ENCODE measurements around the gene SLC6A12. TPM values are rescaled to one million over a fixed set of nuclear protein-coding genes. Genes with fewer than 3 reads are reported as not detected.
"Not testable (repeated sequence)": the region's sequence is repeated elsewhere in the genome, so short reads cannot be mapped to it uniquely, and the experiment has no call there.

Gene SLC6A12
- total and polyA plus RNA-seq, 4 experiments from 2014 or later: 0.33 to 0.49 TPM; not detected in 2

- H3K36me3 Mint-ChIP-seq: no peaks in the 10 kb centered on the region
- no peak overlapping the region for H3K4me3 ChIP-seq (ENCODE audit: low read length in 2 of 2)
- peaks cover 0 to 9% (median 2%) of the 10 kb centered on the region in 4 donors for H3K4me1 Mint-ChIP-seq
- H3K27me3 Mint-ChIP-seq: peaks cover 13 to 28% of the 10 kb centered on the region in 2 donors
- H3K36me3 ChIP-seq (ENCODE audit: insufficient read depth, low read length): no peaks in the 10 kb centered on the region
- H3K4me1 ChIP-seq (ENCODE audit: insufficient read depth, low read length): no peaks in the 10 kb centered on the region
- peak overlapping the region; percentile 74 to 87 (median 80) for H3K4me3 Mint-ChIP-seq
- H3K9me3 ChIP-seq (ENCODE audit: control insufficient read depth in 1 of 2, low read length in 2 of 2): no peaks in the 10 kb centered on the region
- CTCF ChIA-PET (ENCODE audit: partially characterized antibody): no interaction called here
- intact Hi-C loops (cut with micrococcal nuclease): no loop called here
- H3K9me3 Mint-ChIP-seq: peaks cover 0 to 2% (median 0%) of the 10 kb centered on the region in 8 donors
- H3K27ac ChIP-seq (ENCODE audit: low read depth, low read length): no peak overlapping the region
- POLR2A ChIA-PET (ENCODE audit: partially characterized antibody): no interaction called here
- DNase-seq: peak in 4 of 5 donors; percentile 3 to 12 (median 6)
- no peaks in the 10 kb centered on the region for H3K27me3 ChIP-seq (ENCODE audit: insufficient read depth, low read length)
- H3K27ac Mint-ChIP-seq: no peak overlapping the region
These were observed 24.9 kb downstream of the SLC6A12 start for GRCh38 chr12:188910-189621.

DNA sequence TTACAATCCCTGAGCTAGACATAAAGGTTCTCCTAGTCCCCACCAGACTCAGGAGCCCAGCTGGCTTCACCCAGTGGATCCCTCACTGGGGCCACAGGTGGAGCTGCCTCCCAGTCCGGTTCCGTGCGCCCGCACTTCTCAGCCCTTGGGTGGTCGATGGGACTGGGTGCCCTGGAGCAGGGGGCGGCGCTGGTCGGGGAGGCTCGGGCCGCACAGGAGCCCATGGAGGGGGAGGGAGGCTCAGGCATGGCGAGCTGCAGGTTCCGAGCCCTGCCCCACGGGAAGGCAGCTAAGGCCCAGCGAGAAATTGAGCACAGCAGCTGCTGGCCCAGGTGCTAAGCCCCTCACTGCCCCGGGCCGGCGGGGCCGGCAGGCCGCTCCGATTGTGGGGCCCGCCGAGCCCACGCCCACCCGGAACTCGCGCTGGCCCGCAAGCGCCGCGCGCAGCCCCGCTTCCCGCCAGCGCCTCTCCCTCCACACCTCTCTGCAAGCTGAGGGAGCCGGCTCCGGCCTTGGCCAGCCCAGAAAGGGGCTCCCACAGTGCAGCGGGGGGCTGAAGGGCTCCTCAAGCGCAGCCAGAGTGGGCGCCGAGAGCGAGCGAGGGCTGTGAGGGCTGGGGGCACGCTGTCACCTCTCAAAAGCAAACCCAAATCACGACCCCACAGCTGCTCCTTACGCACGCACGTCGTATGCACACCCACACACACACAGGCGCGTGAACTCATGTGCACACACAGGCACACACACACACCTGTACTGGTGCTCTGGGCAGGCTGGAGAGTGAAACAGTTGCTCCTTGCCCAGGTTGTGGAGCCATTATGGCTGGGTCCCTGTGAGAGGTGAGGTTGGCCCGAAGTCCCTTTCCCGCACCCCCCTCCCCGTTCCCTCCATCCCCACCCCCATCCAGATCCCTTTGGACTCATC, 25.7 kb downstream of the SLC6A12 start:
- H3K36me3 ChIP-seq (ENCODE audit: insufficient read depth, low read length); H3K36me3 Mint-ChIP-seq; intact Hi-C loops (cut with micrococcal nuclease); H3K9me3 Mint-ChIP-seq; H3K4me3 ChIP-seq (ENCODE audit: low read length in 2 of 2); H3K27me3 ChIP-seq (ENCODE audit: insufficient read depth, low read length); H3K27ac ChIP-seq (ENCODE audit: low read depth, low read length); CTCF ChIA-PET (ENCODE audit: partially characterized antibody); H3K4me1 ChIP-seq (ENCODE audit: insufficient read depth, low read length); POLR2A ChIA-PET (ENCODE audit: partially characterized antibody); H3K27ac Mint-ChIP-seq; H3K4me1 Mint-ChIP-seq; H3K9me3 ChIP-seq (ENCODE audit: control insufficient read depth in 1 of 2, low read length in 2 of 2); DNase-seq: not testable (repeated sequence)
- peaks cover 16 to 31% of the 10 kb centered on the region in 2 donors for H3K27me3 Mint-ChIP-seq
- peak overlapping the region; percentile 74 to 87 (median 80) for H3K4me3 Mint-ChIP-seq

- intact Hi-C loops (cut with micrococcal nuclease): no loop called here
- Mint-ChIP-seq H3K27ac (no peak overlapping the region), H3K4me3 (no peak overlapping the region), H3K9me3 (no peaks in the 10 kb centered on the region), H3K4me1 (peaks cover 0 to 9% (median 2%) of the 10 kb centered on the region in 4 donors), H3K27me3 (peaks cover 14 to 19% of the 10 kb centered on the region in 2 donors), H3K36me3 (no peaks in the 10 kb centered on the region)
- POLR2A ChIA-PET (ENCODE audit: partially characterized antibody): no interaction called here
- no peaks in the 10 kb centered on the region for H3K9me3 ChIP-seq (ENCODE audit: control insufficient read depth in 1 of 2, low read length in 2 of 2)
- no peak for DNase-seq
- CTCF ChIA-PET (ENCODE audit: partially characterized antibody): no interaction called here
- no peak overlapping the region for H3K4me3 ChIP-seq (ENCODE audit: low read length in 2 of 2)
- H3K27ac ChIP-seq (ENCODE audit: low read depth, low read length): no peak overlapping the region
- no peaks in the 10 kb centered on the region for H3K27me3 ChIP-seq (ENCODE audit: insufficient read depth, low read length)
- no peaks in the 10 kb centered on the region for H3K36me3 ChIP-seq (ENCODE audit: insufficient read depth, low read length)
- H3K4me1 ChIP-seq (ENCODE audit: insufficient read depth, low read length): no peaks in the 10 kb centered on the region
These were observed 27.8 kb downstream of the SLC6A12 start for GRCh38 chr12:186006-186625.

DNA sequence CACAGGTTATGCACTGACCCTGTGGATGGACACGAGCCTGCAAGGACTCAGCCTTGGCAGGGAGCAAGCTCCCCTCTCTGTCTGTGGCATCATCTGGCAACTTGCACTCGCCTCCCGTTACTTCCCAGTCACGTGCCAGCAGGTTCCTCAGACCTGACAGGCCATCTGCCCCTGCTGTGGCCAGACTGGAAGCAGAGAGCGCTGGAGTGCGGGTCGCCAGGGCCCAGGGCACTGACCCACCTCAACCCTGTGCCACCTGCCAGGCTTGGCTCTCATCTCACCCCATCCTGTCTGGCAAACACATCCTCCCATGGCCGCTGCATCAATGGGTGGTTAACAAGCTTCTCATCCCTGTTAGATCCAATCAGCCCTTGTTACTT, 28.4 kb downstream of the SLC6A12 start:
- DNase-seq: no peak
- Mint-ChIP-seq H3K27me3 (peaks cover 11 to 18% of the 10 kb centered on the region in 2 donors), H3K36me3 (no peaks in the 10 kb centered on the region), H3K4me3 (no peak overlapping the region), H3K4me1 (peaks cover 0 to 9% (median 2%) of the 10 kb centered on the region in 4 donors), H3K9me3 (no peaks in the 10 kb centered on the region), H3K27ac (no peak overlapping the region)
- Histone ChIP-seq H3K36me3 (ENCODE audit: insufficient read depth, low read length) (no peaks in the 10 kb centered on the region), H3K4me1 (ENCODE audit: insufficient read depth, low read length) (no peaks in the 10 kb centered on the region), H3K9me3 (ENCODE audit: control insufficient read depth in 1 of 2, low read length in 2 of 2) (no peaks in the 10 kb centered on the region), H3K4me3 (ENCODE audit: low read length in 2 of 2) (no peak overlapping the region), H3K27me3 (ENCODE audit: insufficient read depth, low read length) (no peaks in the 10 kb centered on the region), H3K27ac (ENCODE audit: low read depth, low read length) (no peak overlapping the region)
- POLR2A ChIA-PET (ENCODE audit: partially characterized antibody): no interaction called here
- intact Hi-C loops (cut with micrococcal nuclease): no loop called here
- CTCF ChIA-PET (ENCODE audit: partially characterized antibody): no interaction called here

DNA sequence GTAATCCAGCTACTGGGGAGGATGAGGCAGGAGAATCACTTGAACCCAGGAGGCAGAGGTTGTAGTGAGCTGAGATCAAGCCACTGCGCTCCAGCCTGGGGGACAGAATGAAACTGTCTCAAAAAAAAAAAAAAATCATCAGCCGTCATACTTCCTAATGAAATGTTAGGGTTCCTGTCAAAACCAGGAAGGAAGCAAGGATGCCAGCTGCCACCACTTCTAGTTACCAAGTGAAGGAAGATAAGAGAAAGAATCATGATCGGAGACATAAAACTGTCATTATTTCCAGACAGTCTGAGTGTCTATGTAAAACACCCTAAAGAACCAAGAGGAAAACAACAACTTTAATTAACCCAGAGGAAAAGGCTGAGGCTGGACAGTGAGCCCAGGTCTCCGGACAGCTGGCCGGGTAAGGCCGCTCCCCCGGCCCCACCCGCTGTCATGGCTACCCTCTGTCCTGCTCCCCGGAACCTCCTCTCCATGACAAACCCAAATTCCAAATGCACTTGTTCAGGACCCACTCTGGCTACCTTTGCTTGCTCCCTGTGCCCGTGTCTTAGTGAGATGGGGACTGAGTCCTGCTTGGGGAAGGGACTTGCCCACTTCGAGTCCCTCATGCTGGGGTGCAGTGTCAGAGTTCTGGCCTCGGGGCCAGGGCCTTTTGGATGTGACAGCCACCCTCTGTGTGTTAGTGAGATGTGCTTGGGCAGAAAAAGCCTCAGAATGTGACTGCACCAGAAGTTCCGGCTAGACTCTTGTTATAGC, 29.0 kb downstream of the SLC6A12 start:
- no peak overlapping the region for H3K4me3 Mint-ChIP-seq
- no peak for DNase-seq
- peaks cover 1 to 14% (median 6%) of the 10 kb centered on the region in 4 donors for H3K4me1 Mint-ChIP-seq
- Histone ChIP-seq H3K9me3 (ENCODE audit: control insufficient read depth in 1 of 2, low read length in 2 of 2) (no peaks in the 10 kb centered on the region), H3K4me1 (ENCODE audit: insufficient read depth, low read length) (no peaks in the 10 kb centered on the region), H3K4me3 (ENCODE audit: low read length in 2 of 2) (no peak overlapping the region), H3K27me3 (ENCODE audit: insufficient read depth, low read length) (no peaks in the 10 kb centered on the region), H3K27ac (ENCODE audit: low read depth, low read length) (no peak overlapping the region), H3K36me3 (ENCODE audit: insufficient read depth, low read length) (no peaks in the 10 kb centered on the region)
- H3K27me3 Mint-ChIP-seq: peaks cover 11 to 17% of the 10 kb centered on the region in 2 donors
- intact Hi-C loops (cut with micrococcal nuclease): no loop called here
- H3K27ac Mint-ChIP-seq: no peak overlapping the region
- no peaks in the 10 kb centered on the region for H3K9me3 Mint-ChIP-seq
- ChIA-PET POLR2A (ENCODE audit: partially characterized antibody) (no interaction called here), CTCF (ENCODE audit: partially characterized antibody) (no interaction called here)
- no peaks in the 10 kb centered on the region for H3K36me3 Mint-ChIP-seq

DNA sequence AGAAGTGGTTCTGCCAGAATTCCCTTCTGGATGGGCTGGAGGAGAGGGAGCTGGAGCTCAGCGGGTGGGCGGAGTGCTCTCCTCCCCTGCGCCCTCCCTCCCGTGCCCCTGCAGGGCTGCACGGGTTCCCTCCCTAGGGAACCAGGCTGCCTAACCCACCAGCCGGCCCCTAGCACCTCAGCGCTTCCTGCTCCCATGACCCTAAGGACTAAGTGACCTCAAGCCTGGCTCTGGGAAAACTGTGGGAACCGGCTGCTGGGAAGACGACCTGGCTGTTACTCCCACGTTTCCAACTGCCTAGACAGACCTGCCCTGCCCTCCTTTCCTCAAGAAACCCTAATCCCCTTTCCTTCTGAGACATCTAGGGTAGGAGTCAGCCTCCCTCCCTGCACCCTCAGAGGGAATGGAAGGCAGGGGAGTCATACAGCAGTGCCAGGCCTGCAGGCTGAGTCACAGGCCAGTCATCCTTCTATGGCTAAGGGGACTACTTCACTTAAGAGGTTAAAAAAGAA, 31.5 kb downstream of the SLC6A12 start:
- no peak overlapping the region for H3K27ac Mint-ChIP-seq
- Histone ChIP-seq H3K4me3 (ENCODE audit: low read length in 2 of 2) (no peak overlapping the region), H3K27me3 (ENCODE audit: insufficient read depth, low read length) (no peaks in the 10 kb centered on the region), H3K9me3 (ENCODE audit: control insufficient read depth in 1 of 2, low read length in 2 of 2) (no peaks in the 10 kb centered on the region), H3K4me1 (ENCODE audit: insufficient read depth, low read length) (no peaks in the 10 kb centered on the region), H3K27ac (ENCODE audit: low read depth, low read length) (no peak overlapping the region), H3K36me3 (ENCODE audit: insufficient read depth, low read length) (no peaks in the 10 kb centered on the region)
- H3K27me3 Mint-ChIP-seq: peaks cover 12 to 14% of the 10 kb centered on the region in 2 donors
- no peak overlapping the region for H3K4me3 Mint-ChIP-seq
- H3K36me3 Mint-ChIP-seq: no peaks in the 10 kb centered on the region
- ChIA-PET POLR2A (ENCODE audit: partially characterized antibody) (no interaction called here), CTCF (ENCODE audit: partially characterized antibody) (no interaction called here)
- intact Hi-C loops (cut with micrococcal nuclease): no loop called here
- no peaks in the 10 kb centered on the region for H3K9me3 Mint-ChIP-seq
- H3K4me1 Mint-ChIP-seq: peaks cover 1 to 7% (median 4%) of the 10 kb centered on the region in 4 donors
- DNase-seq: no peak

Data from CD4-positive, alpha-beta memory T cell (primary cell).